Activated naive CD4-positive, alpha-beta T cell treated with anti-CD3 and anti-CD28 coated beads for 36 hours (primary cell): ENCODE data around the gene TRAPPC2. TPM values are rescaled to one million over a fixed set of nuclear protein-coding genes. Genes with fewer than 3 reads are reported as not detected.
A peak's percentile ranks its signal among the peaks of the same experiment; 100 is the strongest.

Experiments
- CTCF ChIA-PET: fragments of 350-600 bp; sonication (Branson Sonifier 250); formaldehyde crosslinking; loops from one replicate; lab custom pipeline; 2021; ENCODE audit warnings: antibody characterized with exemption; lab: Charles Lee
- DNase-seq: peaks from one replicate; pipeline ENCODE4 v3.0.0-alpha.2; 2020
- H3K27ac Mint-ChIP-seq: one replicate; pipeline ENCODE4 v1.8.0; 2021; ENCODE audit warnings: mild to moderate bottlenecking, mixed read lengths
- H3K27me3 Mint-ChIP-seq: one replicate; pipeline ENCODE4 v1.8.0; 2021; ENCODE audit warnings: low read depth, mixed read lengths
- H3K36me3 Mint-ChIP-seq: one replicate; pipeline ENCODE4 v1.8.0; 2021; ENCODE audit warnings: low read depth, mixed read lengths
- H3K4me1 Mint-ChIP-seq: one replicate; pipeline ENCODE4 v1.8.0; 2021; ENCODE audit warnings: low read depth, mixed read lengths
- H3K4me3 Mint-ChIP-seq: one replicate; pipeline ENCODE4 v1.8.0; 2021; ENCODE audit warnings: mild to moderate bottlenecking, moderate library complexity, mixed read lengths
- H3K9me3 Mint-ChIP-seq: one replicate; pipeline ENCODE4 v1.8.0; 2021; ENCODE audit warnings: mixed read lengths
- intact Hi-C: fragments of 100-400 bp; cut with micrococcal nuclease; formaldehyde crosslinking; loops from one replicate; pipeline ENCODE4 v1.15.1; 2023
- total RNA-seq, 2 experiments: library from RNA; stranded (reverse); gene quantifications; one replicate each; pipeline ENCODE4 v1.2.3, GENCODE V29; 2021

Gene TRAPPC2
- total RNA-seq, 2 experiments from 2014 or later: 9.6 to 10.7 TPM

GRCh38 chrX:13695601-13696115 is 38.8 kb downstream of the TRAPPC2 start:
- Mint-ChIP-seq H3K9me3 (no peaks in the 10 kb centered on the region), H3K27me3 (no peaks in the 10 kb centered on the region), H3K4me3 (no peak overlapping the region), H3K36me3 (peaks cover 7% of the 10 kb centered on the region), H3K27ac (no peak overlapping the region), H3K4me1 (peaks cover 77% of the 10 kb centered on the region)
- intact Hi-C loops: no loop called here
- CTCF ChIA-PET: interaction anchor here (1.4 kb wide), 1 partner anchor 21 kb away, joined by 3 read pairs; no protein-coding TSS in a partner anchor
- DNase-seq: no peak

GRCh38 chrX:13694983-13695382 is 39.4 kb downstream of the TRAPPC2 start:
- intact Hi-C loops: no loop called here
- H3K27ac Mint-ChIP-seq: no peak overlapping the region
- H3K4me1 Mint-ChIP-seq: peaks cover 82% of the 10 kb centered on the region
- DNase-seq: no peak
- no peaks in the 10 kb centered on the region for H3K27me3 Mint-ChIP-seq
- CTCF ChIA-PET: interaction anchor here (0.7 to 1.4 kb wide), 2 partner anchors 21 to 49 kb away, joined by 3 to 4 read pairs; no protein-coding TSS in a partner anchor
- no peaks in the 10 kb centered on the region for H3K9me3 Mint-ChIP-seq
- peaks cover 10% of the 10 kb centered on the region for H3K36me3 Mint-ChIP-seq
- no peak overlapping the region for H3K4me3 Mint-ChIP-seq

- no peak for DNase-seq
- Mint-ChIP-seq H3K36me3 (peaks cover 9% of the 10 kb centered on the region), H3K4me3 (no peak overlapping the region), H3K27ac (no peak overlapping the region), H3K4me1 (peaks cover 80% of the 10 kb centered on the region), H3K27me3 (no peaks in the 10 kb centered on the region), H3K9me3 (no peaks in the 10 kb centered on the region)
- intact Hi-C loops: no loop called here
- CTCF ChIA-PET: interaction anchor here (0.7 kb wide), 1 partner anchor 48 kb away, joined by 4 read pairs; no protein-coding TSS in a partner anchor
These were observed 40.1 kb downstream of the TRAPPC2 start for GRCh38 chrX:13694359-13694758.

- Mint-ChIP-seq H3K36me3 (peaks cover 8% of the 10 kb centered on the region), H3K9me3 (no peaks in the 10 kb centered on the region), H3K4me1 (peaks cover 71% of the 10 kb centered on the region), H3K27ac (no peak overlapping the region), H3K4me3 (no peak overlapping the region), H3K27me3 (no peaks in the 10 kb centered on the region)
- CTCF ChIA-PET: no interaction called here
- intact Hi-C loops: no loop called here
- no peak for DNase-seq
These were observed 41.0 kb downstream of the TRAPPC2 start for GRCh38 chrX:13693341-13693961.

GRCh38 chrX:13692771-13693231 is 41.6 kb downstream of the TRAPPC2 start:
- peak overlapping the region; percentile 12 for H3K4me3 Mint-ChIP-seq
- CTCF ChIA-PET: no interaction called here
- no peak for DNase-seq
- H3K36me3 Mint-ChIP-seq: peaks cover 8% of the 10 kb centered on the region
- H3K27ac Mint-ChIP-seq: no peak overlapping the region
- peaks cover 74% of the 10 kb centered on the region for H3K4me1 Mint-ChIP-seq
- intact Hi-C loops: no loop called here
- H3K27me3 Mint-ChIP-seq: no peaks in the 10 kb centered on the region
- no peaks in the 10 kb centered on the region for H3K9me3 Mint-ChIP-seq

GRCh38 chrX:13691841-13692371 is 42.5 kb downstream of the TRAPPC2 start:
- H3K27ac Mint-ChIP-seq: no peak overlapping the region
- DNase-seq: no peak
- intact Hi-C loops: loop anchor here (1.0 kb wide), 1 partner anchor 34 kb away; no protein-coding TSS in a partner anchor
- peaks cover 74% of the 10 kb centered on the region for H3K4me1 Mint-ChIP-seq
- H3K36me3 Mint-ChIP-seq: peaks cover 8% of the 10 kb centered on the region
- CTCF ChIA-PET: interaction anchor here (1.1 to 1.7 kb wide), 2 partner anchors 36 to 48 kb away, joined by 3 to 4 read pairs; no protein-coding TSS in a partner anchor
- no peaks in the 10 kb centered on the region for H3K9me3 Mint-ChIP-seq
- H3K27me3 Mint-ChIP-seq: no peaks in the 10 kb centered on the region
- no peak overlapping the region for H3K4me3 Mint-ChIP-seq

GRCh38 chrX:13690836-13691235 is 43.6 kb downstream of the TRAPPC2 start:
- DNase-seq: no peak
- H3K27me3 Mint-ChIP-seq: no peaks in the 10 kb centered on the region
- peak overlapping the region; percentile 31 for H3K27ac Mint-ChIP-seq
- intact Hi-C loops: loop anchor here (1.0 kb wide), 1 partner anchor 33 kb away; no protein-coding TSS in a partner anchor
- CTCF ChIA-PET: interaction anchor here (1.0 to 1.7 kb wide), 3 partner anchors 20 to 35 kb away, joined by 3 read pairs; no protein-coding TSS in a partner anchor
- peak overlapping the region; percentile 82 for H3K4me3 Mint-ChIP-seq
- H3K9me3 Mint-ChIP-seq: no peaks in the 10 kb centered on the region
- peaks cover 69% of the 10 kb centered on the region for H3K4me1 Mint-ChIP-seq
- peaks cover 8% of the 10 kb centered on the region for H3K36me3 Mint-ChIP-seq

- Mint-ChIP-seq H3K4me1 (peaks cover 68% of the 10 kb centered on the region), H3K27ac (peak overlapping the region; percentile 96), H3K9me3 (no peaks in the 10 kb centered on the region), H3K27me3 (no peaks in the 10 kb centered on the region), H3K4me3 (peak overlapping the region; percentile 82), H3K36me3 (peaks cover 6% of the 10 kb centered on the region)
- intact Hi-C loops: loop anchor here (1.0 to 5.0 kb wide), 5 partner anchors 53 to 1183 kb away; partner anchors contain the start of genes FANCB and MOSPD2
- DNase-seq: no peak
- CTCF ChIA-PET: no interaction called here
These were observed 44.6 kb downstream of the TRAPPC2 start for GRCh38 chrX:13689741-13690211.

GRCh38 chrX:13688958-13689740 is 45.3 kb downstream of the TRAPPC2 start, which contains the start of gene RAB9A:
Gene RAB9A, plus strand, starts transcription at chrX:13689128. Its CDS starts 19,619 bp downstream, at chrX:13708747.
- Mint-ChIP-seq H3K36me3 (peaks cover 6% of the 10 kb centered on the region), H3K27ac (peak within 1 kb of the TSS; percentile 96), H3K9me3 (no peaks in the 10 kb centered on the region), H3K4me3 (peak within 1 kb of the TSS; percentile 82), H3K4me1 (peaks cover 65% of the 10 kb centered on the region), H3K27me3 (no peaks in the 10 kb centered on the region)
- CTCF ChIA-PET: interaction anchor here (1.8 to 2.0 kb wide), 2 partner anchors 20 to 46 kb away, joined by 5 to 8 read pairs; partner anchors contain the start of genes OFD1 and TRAPPC2
- DNase-seq: peak; percentile 83
- intact Hi-C loops: loop anchor here (1.0 to 5.0 kb wide), 8 partner anchors 20 to 1184 kb away; partner anchors contain the start of genes FANCB, MOSPD2, OFD1 and TCEANC

- no peaks in the 10 kb centered on the region for H3K9me3 Mint-ChIP-seq
- H3K4me3 Mint-ChIP-seq: peak overlapping the region; percentile 82
- H3K27ac Mint-ChIP-seq: peak overlapping the region; percentile 96
- peaks cover 6% of the 10 kb centered on the region for H3K36me3 Mint-ChIP-seq
- peaks cover 62% of the 10 kb centered on the region for H3K4me1 Mint-ChIP-seq
- intact Hi-C loops: loop anchor here (1.0 to 5.0 kb wide), 7 partner anchors 19 to 1184 kb away; partner anchors contain the start of genes FANCB, MOSPD2, OFD1 and TCEANC
- no peak for DNase-seq
- CTCF ChIA-PET: interaction anchor here (0.8 to 2.0 kb wide), 3 partner anchors 19 to 47 kb away, joined by 4 to 8 read pairs (median 5); partner anchors contain the start of genes OFD1 and TRAPPC2
- no peaks in the 10 kb centered on the region for H3K27me3 Mint-ChIP-seq
These were observed 45.9 kb downstream of the TRAPPC2 start for GRCh38 chrX:13688384-13688957.

- no peak for DNase-seq
- Mint-ChIP-seq H3K9me3 (no peaks in the 10 kb centered on the region), H3K4me3 (no peak overlapping the region), H3K36me3 (peaks cover 8% of the 10 kb centered on the region), H3K4me1 (peaks cover 50% of the 10 kb centered on the region), H3K27ac (peak overlapping the region; percentile 96), H3K27me3 (no peaks in the 10 kb centered on the region)
- CTCF ChIA-PET: interaction anchor here (0.7 to 2.0 kb wide), 3 partner anchors 18 to 48 kb away, joined by 3 to 8 read pairs (median 5); partner anchors contain the start of genes OFD1 and TRAPPC2
- intact Hi-C loops: loop anchor here (5.0 kb wide), 2 partner anchors 595 to 735 kb away; no protein-coding TSS in a partner anchor
These were observed 47.2 kb downstream of the TRAPPC2 start for GRCh38 chrX:13687203-13687602.
